Esophagus squamous epithelium (tissue), 5 donors: ENCODE results near the gene PDE10A. TPM values are rescaled to one million over a fixed set of nuclear protein-coding genes. Genes with fewer than 3 reads are reported as not detected.

Source experiments
- DNase-seq: peaks from one replicate; lab custom pipeline; 2025; lab: John Stamatoyannopoulos, UW
- H3K27ac ChIP-seq, 4 donors: fragments of 200-600 bp; sonication (generic); one replicate each; pipeline ENCODE4 v1.5.1; 2016 to 2019; ENCODE audit warnings: mild to moderate bottlenecking in 1 of 4
- H3K27me3 ChIP-seq, 4 donors: fragments of 200-600 bp; sonication (generic); 1 replicate in 3 of 4; 2 replicates in 1 of 4; pipeline versions ENCODE4 v1.5.1 to v1.6.0; 2017 to 2021; ENCODE audit warnings: antibody characterized with exemption in 1 of 4
- H3K36me3 ChIP-seq, 3 donors: fragments of 200-600 bp; sonication (generic); one replicate each; pipeline ENCODE4 v1.5.1; 2016 to 2019
- H3K4me1 ChIP-seq, 3 donors: fragments of 200-600 bp; sonication (generic); one replicate each; pipeline ENCODE4 v1.5.1; 2017 to 2019
- H3K4me3 ChIP-seq, 4 donors: fragments of 200-600 bp; sonication (generic); 1 replicate in 3 of 4; 2 replicates in 1 of 4; pipeline ENCODE4 v1.5.1; 2016 to 2019; ENCODE audit warnings: mild to moderate bottlenecking in 2 of 4, moderate library complexity in 1 of 4
- H3K9me3 ChIP-seq, 3 donors: fragments of 200-600 bp; sonication (generic); one replicate each; pipeline ENCODE4 v1.5.1; 2016 to 2019
- POLR2A ChIP-seq, 4 donors: fragments of 450-650 bp; IDR thresholded peaks; one replicate each; pipeline ENCODE4 v1.6.1; 2017; ENCODE audit warnings: antibody characterized with exemption in 4 of 4, mild to moderate bottlenecking in 4 of 4, moderate library complexity in 3 of 4
- WGBS, 2 donors: methylation state at CpG; one replicate each; pipeline ENCODE4 v1.1.5; 2018; 5-methylcytosine and 5-hydroxymethylcytosine counted together
- intact Hi-C: fragments of 100-400 bp; cut with DNase I; formaldehyde crosslinking; loops from one replicate; pipeline ENCODE4 v1.15.0; 2022
- total RNA-seq, 4 donors: library from RNA; depleted of rRNA; stranded (reverse); fragments of >200 nt; gene quantifications; one replicate each; pipeline ENCODE4 v1.1.0, GENCODE V29; 2016
- TF ChIP-seq, protein P1 (sequence below), 6 experiments: fragments of 450-650 bp in 4 of 6; fragments of 200-600 bp in 2 of 6; sonication (generic) in 2 of 6; IDR thresholded peaks; one replicate each; pipeline ENCODE4 v1.5.1; 2016 to 2019; ENCODE audit warnings: antibody characterized with exemption in 6 of 6, mild to moderate bottlenecking in 4 of 6, moderate library complexity in 4 of 6
- donor health status: DM: yes; HTN: yes; CAD: no.

Gene PDE10A
- total RNA-seq, 4 donors from 2014 or later = 0.27 to 3.1 (median 1.4) TPM

DNA sequence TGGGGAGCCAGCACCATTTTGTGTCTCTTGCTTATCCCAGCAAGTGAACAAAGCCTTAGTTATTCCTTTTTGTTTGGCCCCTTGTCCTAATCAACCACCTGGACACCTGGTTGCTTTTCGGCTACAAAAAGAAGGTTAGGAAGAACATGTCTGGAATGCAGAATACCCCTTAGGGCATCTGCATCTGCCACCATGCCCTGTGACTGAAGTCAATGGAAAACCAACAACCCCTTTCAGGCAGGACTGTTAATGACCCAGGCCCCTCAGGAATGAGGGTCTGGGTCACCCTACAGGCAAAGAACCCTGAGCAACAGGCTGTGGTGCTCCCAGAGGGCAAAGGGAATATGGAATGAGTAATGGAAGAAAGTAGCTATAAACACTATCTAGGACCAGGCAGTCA lies 78.5 kb downstream of the PDE10A start:
- 78 to 86% methylated on average over 1 of the region's 1 CpG for WGBS, 2 donors
- intact Hi-C loops = no loop called here
- TF ChIP-seq, protein P1, sequence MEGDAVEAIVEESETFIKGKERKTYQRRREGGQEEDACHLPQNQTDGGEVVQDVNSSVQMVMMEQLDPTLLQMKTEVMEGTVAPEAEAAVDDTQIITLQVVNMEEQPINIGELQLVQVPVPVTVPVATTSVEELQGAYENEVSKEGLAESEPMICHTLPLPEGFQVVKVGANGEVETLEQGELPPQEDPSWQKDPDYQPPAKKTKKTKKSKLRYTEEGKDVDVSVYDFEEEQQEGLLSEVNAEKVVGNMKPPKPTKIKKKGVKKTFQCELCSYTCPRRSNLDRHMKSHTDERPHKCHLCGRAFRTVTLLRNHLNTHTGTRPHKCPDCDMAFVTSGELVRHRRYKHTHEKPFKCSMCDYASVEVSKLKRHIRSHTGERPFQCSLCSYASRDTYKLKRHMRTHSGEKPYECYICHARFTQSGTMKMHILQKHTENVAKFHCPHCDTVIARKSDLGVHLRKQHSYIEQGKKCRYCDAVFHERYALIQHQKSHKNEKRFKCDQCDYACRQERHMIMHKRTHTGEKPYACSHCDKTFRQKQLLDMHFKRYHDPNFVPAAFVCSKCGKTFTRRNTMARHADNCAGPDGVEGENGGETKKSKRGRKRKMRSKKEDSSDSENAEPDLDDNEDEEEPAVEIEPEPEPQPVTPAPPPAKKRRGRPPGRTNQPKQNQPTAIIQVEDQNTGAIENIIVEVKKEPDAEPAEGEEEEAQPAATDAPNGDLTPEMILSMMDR (IDR thresholded peaks at IDR 0.05) = no peak
- TF ChIP-seq POLR2A (IDR thresholded peaks at IDR 0.05) = no peak

DNA sequence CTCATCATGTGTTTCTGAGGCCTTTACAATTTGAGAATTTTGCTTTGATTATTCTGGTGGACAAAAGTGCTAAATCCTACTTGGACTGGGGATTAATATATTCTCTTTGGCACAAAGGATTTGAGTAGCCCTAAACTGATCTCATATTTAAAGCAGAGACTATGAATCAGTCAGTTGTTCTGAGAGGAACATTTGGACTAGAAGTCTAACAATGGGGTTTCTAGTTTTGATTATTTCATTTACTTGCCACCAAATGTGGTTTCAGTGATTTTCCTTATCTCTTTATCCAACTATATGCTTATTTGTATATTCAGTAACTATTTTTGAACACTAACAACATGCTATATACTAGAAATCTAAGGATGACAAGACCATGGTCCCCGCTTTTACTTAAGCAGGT lies 81.4 kb downstream of the PDE10A start:
- no peak overlapping the region for H3K27ac ChIP-seq
- no peak overlapping the region for H3K4me3 ChIP-seq
- no peaks in the 10 kb centered on the region for H3K4me1 ChIP-seq
- no peaks in the 10 kb centered on the region for H3K36me3 ChIP-seq
- TF ChIP-seq, protein P1 (IDR thresholded peaks at IDR 0.05) = no peak
- no peak for TF ChIP-seq POLR2A (IDR thresholded peaks at IDR 0.05)
- H3K27me3 ChIP-seq = no peaks in the 10 kb centered on the region
- DNase-seq = no peak
- 95% methylated on average over 1 of the region's 1 CpG for WGBS, 2 donors
- intact Hi-C loops = no loop called here
- H3K9me3 ChIP-seq = peaks cover 0 to 8% (median 0%) of the 10 kb centered on the region in 3 donors

More for the DNA sequence above, 78.5 kb downstream of the PDE10A start:
- H3K27ac ChIP-seq = no peak overlapping the region
- no peak overlapping the region for H3K4me3 ChIP-seq
- no peak for DNase-seq
- H3K4me1 ChIP-seq = no peaks in the 10 kb centered on the region
- H3K27me3 ChIP-seq = no peaks in the 10 kb centered on the region
- H3K36me3 ChIP-seq = no peaks in the 10 kb centered on the region
- H3K9me3 ChIP-seq = peaks cover 0 to 8% (median 0%) of the 10 kb centered on the region in 3 donors

DNA sequence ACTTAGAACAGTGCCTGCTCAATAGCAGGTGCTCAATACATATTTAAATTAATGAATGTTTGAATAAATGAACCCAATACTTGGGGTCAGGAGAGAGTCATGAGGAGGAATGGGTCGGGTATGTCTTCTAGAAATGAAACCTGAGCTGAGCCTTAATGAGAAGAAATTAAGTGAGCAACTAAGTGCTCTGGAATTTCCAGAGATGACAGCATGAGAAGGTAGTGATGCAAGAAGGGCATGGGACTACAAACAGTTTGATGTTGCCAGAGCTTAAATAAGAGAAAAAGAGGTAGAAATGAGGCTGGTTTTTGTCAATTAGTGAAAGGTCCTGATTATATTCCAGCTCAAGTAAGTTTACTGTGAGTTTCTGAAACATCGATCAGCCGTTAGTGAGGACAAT lies 82.9 kb downstream of the PDE10A start:
- intact Hi-C loops = no loop called here
- WGBS, 2 donors = 73 to 76% methylated on average over 3 of the region's 3 CpGs
- peaks cover 0 to 2% (median 0%) of the 10 kb centered on the region in 3 donors for H3K4me1 ChIP-seq
- no peak overlapping the region for H3K27ac ChIP-seq
- no peaks in the 10 kb centered on the region for H3K36me3 ChIP-seq
- no peak for DNase-seq
- no peaks in the 10 kb centered on the region for H3K27me3 ChIP-seq
- peaks cover 0 to under 1% (median 0%) of the 10 kb centered on the region in 3 donors for H3K9me3 ChIP-seq
- TF ChIP-seq POLR2A (IDR thresholded peaks at IDR 0.05) = no peak
- TF ChIP-seq, protein P1 (IDR thresholded peaks at IDR 0.05) = no peak
- no peak overlapping the region for H3K4me3 ChIP-seq

DNA sequence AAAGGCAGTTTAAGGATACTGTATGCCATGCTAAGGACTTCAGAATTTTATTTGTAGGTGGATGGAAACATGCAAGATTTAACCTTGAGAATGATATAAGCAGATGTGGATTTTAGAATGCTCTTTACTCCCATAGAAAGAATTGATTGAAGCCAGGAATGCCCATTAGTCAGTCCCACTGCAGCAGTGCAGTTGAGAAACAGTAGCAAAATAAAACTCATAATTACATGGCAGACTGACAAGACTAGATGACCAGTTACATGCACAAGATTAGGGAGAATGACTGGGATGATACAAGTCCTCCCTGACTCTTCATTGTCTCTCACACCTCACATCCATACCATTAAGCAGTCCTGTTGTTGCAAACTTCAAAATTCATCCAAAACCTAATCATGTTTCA lies 83.9 kb downstream of the PDE10A start:
- H3K4me1 ChIP-seq = peaks cover 0 to 12% (median 0%) of the 10 kb centered on the region in 3 donors
- no peak for DNase-seq
- no peaks in the 10 kb centered on the region for H3K9me3 ChIP-seq
- no peak overlapping the region for H3K4me3 ChIP-seq
- no peak overlapping the region for H3K27ac ChIP-seq
- TF ChIP-seq POLR2A (IDR thresholded peaks at IDR 0.05) = no peak
- TF ChIP-seq, protein P1 (IDR thresholded peaks at IDR 0.05) = no peak
- no peaks in the 10 kb centered on the region for H3K36me3 ChIP-seq
- intact Hi-C loops = no loop called here
- H3K27me3 ChIP-seq = no peaks in the 10 kb centered on the region

DNA sequence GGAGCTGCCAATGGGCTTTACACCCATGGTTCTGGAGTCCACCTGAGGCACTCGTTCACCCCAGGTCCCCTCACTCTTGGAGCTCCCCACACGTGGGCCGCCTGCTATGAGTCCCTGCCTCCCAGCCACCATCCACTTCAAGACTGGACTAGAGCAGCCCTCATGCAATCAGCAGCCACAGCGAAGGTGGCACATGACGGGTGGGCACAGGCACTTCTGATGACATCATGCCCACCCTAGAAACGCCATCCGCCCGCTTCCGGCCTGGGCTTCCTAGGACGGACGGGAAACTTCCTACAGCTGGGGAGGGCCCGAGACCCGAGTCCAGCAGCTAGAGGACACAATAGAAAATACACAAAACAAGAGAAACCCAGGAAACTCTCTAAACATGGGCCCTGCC lies 85.5 kb downstream of the PDE10A start:
- H3K27me3 ChIP-seq = no peaks in the 10 kb centered on the region
- no peak overlapping the region for H3K27ac ChIP-seq
- TF ChIP-seq, protein P1 (IDR thresholded peaks at IDR 0.05) = no peak
- no peak for TF ChIP-seq POLR2A (IDR thresholded peaks at IDR 0.05)
- H3K4me1 ChIP-seq = peaks cover 0 to 27% (median 4%) of the 10 kb centered on the region in 3 donors
- H3K9me3 ChIP-seq = no peaks in the 10 kb centered on the region
- H3K36me3 ChIP-seq = no peaks in the 10 kb centered on the region
- WGBS, 2 donors = 84 to 92% methylated on average over 2 to 11 of the region's 13 CpGs
- DNase-seq = no peak
- no peak overlapping the region for H3K4me3 ChIP-seq
- intact Hi-C loops = no loop called here
